IPS DF 6.9 (cell line): ENCODE results near the gene ARID1B.

ENCODE experiments used
- DNase-seq: peaks from one replicate; pipeline ENCODE4 v3.0.0-alpha.2; 2013; ENCODE audit warnings: low read depth, low spot score
- H3K27ac ChIP-seq: one replicate; pipeline ENCODE4 v1.5.1; 2013; ENCODE audit warnings: low read length, control low read depth
- H3K27me3 ChIP-seq: 2 replicates; pipeline ENCODE4 v1.6.1; 2013; ENCODE audit warnings: mild to moderate bottlenecking, low read length; ENCODE audit not compliant: control insufficient read depth, insufficient read depth
- H3K36me3 ChIP-seq: 2 replicates; pipeline ENCODE4 v1.6.1; 2013; ENCODE audit warnings: low read length; ENCODE audit not compliant: control insufficient read depth, insufficient read depth
- H3K4me1 ChIP-seq: 2 replicates; pipeline ENCODE4 v1.6.1; 2013; ENCODE audit warnings: low read length; ENCODE audit not compliant: control insufficient read depth, insufficient read depth
- H3K4me3 ChIP-seq: 2 replicates; pipeline ENCODE4 v1.5.1; 2013; ENCODE audit warnings: mild to moderate bottlenecking, low read length
- H3K9me3 ChIP-seq: 2 replicates; pipeline ENCODE4 v1.6.1; 2013; ENCODE audit warnings: low read length, inconsistent platforms; ENCODE audit not compliant: control insufficient read depth, insufficient read depth
- WGBS: extraction: QIAGEN DNeasy Blood & Tissue Kit; methylation state at CpG from one replicate; pipeline ENCODE4 v1.1.7; 2013; ENCODE audit warnings: mixed read lengths, missing lambda C conversion rate; ENCODE audit not compliant: insufficient read length, insufficient coverage; 5-methylcytosine and 5-hydroxymethylcytosine counted together

Gene ARID1B

DNA sequence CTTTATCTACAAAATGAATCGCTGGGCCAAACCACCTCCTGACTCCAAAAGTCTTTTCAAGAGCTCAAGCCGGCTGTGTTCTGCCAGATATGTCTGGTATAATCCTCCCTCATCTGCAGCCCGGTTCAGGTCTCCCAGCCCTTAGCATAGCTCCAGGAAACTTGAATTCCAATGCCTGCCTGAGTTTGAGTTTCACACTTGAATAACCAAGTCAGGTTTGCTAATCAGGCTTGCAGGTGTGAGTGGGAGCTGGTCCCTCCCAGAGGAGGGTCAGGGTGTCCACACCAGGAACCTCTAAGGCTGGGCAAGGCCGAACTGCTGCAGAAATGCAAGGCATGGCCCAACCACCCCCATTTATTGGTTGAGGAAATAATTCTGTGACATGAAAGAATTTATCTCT, 449.6 kb downstream of the ARID1B start:
- H3K4me3 ChIP-seq: no peak overlapping the region
- no peaks in the 10 kb centered on the region for H3K27me3 ChIP-seq
- no peak for DNase-seq
- no peaks in the 10 kb centered on the region for H3K36me3 ChIP-seq
- no peaks in the 10 kb centered on the region for H3K9me3 ChIP-seq
- H3K4me1 ChIP-seq: peaks cover 5% of the 10 kb centered on the region
- no peak overlapping the region for H3K27ac ChIP-seq
- no CpG with 5 or more reads among the region's 4 CpGs for whole genome bisulfite sequencing

GRCh38 chr6:157227202-157228166, 450.3 kb downstream of the ARID1B start:
- peaks cover 5% of the 10 kb centered on the region for H3K4me1 ChIP-seq
- DNase-seq: no peak
- no CpG with 5 or more reads among the region's 36 CpGs for WGBS
- H3K27ac ChIP-seq: no peak overlapping the region
- H3K9me3 ChIP-seq: no peaks in the 10 kb centered on the region
- no peak overlapping the region; the same call in 1 of the 2 replicates for H3K4me3 ChIP-seq
- H3K27me3 ChIP-seq: no peaks in the 10 kb centered on the region
- H3K36me3 ChIP-seq: no peaks in the 10 kb centered on the region

GRCh38 chr6:157228426-157229131, 451.4 kb downstream of the ARID1B start:
- no peaks in the 10 kb centered on the region for H3K9me3 ChIP-seq
- no peaks in the 10 kb centered on the region for H3K36me3 ChIP-seq
- no peak overlapping the region for H3K27ac ChIP-seq
- no CpG with 5 or more reads among the region's 23 CpGs for WGBS
- H3K27me3 ChIP-seq: no peaks in the 10 kb centered on the region
- H3K4me3 ChIP-seq: no peak overlapping the region
- DNase-seq: no peak
- peaks cover 5% of the 10 kb centered on the region for H3K4me1 ChIP-seq

- no CpG with 5 or more reads among the region's 8 CpGs for WGBS
- H3K4me3 ChIP-seq: no peak overlapping the region
- no peak for DNase-seq
- H3K27ac ChIP-seq: no peak overlapping the region
- no peaks in the 10 kb centered on the region for H3K36me3 ChIP-seq
- H3K27me3 ChIP-seq: no peaks in the 10 kb centered on the region
- no peaks in the 10 kb centered on the region for H3K9me3 ChIP-seq
- H3K4me1 ChIP-seq: peaks cover 5% of the 10 kb centered on the region
These were observed 452.0 kb downstream of the ARID1B start for GRCh38 chr6:157229132-157229618.

DNA sequence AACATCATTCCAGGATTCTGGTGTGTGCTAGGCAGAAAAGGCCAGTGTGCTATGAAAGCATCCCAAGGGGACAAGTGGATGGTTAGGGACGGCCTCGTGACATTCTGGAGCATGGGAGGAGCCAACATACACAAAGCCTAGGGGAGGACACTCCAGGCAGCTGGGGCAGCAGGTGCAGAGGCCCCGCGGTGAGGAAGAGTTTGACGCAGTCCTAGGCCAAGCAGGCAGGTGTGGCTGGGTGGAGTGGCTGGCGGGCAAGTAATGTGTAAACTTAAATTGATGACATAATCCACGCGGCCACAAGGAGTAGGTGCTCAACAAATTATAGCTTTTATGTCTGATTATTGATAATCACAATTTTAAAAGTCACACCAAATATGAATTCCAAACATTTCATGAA, 452.5 kb downstream of the ARID1B start:
- H3K9me3 ChIP-seq: no peaks in the 10 kb centered on the region
- H3K27ac ChIP-seq: no peak overlapping the region
- DNase-seq: no peak
- H3K4me3 ChIP-seq: no peak overlapping the region
- peaks cover 5% of the 10 kb centered on the region for H3K4me1 ChIP-seq
- no CpG with 5 or more reads among the region's 8 CpGs for WGBS
- H3K36me3 ChIP-seq: no peaks in the 10 kb centered on the region
- H3K27me3 ChIP-seq: no peaks in the 10 kb centered on the region; the same call in 1 of the 2 replicates

DNA sequence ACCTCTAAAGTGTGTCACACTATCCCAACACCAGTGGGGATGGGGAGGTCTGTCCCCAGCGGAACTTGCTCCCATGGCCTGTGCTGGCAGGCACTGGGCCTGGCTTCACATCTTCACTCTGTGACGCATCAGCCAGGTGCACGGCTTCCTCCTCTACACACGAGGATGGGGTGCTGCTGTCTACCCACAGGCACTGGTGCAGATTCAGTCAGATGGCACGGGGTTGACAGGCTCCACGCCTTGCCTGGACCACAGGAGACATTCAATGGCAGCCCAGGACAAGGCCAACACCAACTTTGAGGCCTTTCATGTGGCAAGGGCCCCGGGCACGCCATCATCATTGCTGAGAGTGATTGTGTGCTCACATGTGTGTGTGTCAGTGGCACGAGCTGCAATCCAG, 453.7 kb downstream of the ARID1B start:
- WGBS: no CpG with 5 or more reads among the region's 9 CpGs
- H3K4me3 ChIP-seq: no peak overlapping the region
- H3K27me3 ChIP-seq: no peaks in the 10 kb centered on the region; the same call in 1 of the 2 replicates
- H3K9me3 ChIP-seq: no peaks in the 10 kb centered on the region
- no peak for DNase-seq
- H3K36me3 ChIP-seq: no peaks in the 10 kb centered on the region
- no peak overlapping the region for H3K27ac ChIP-seq
- H3K4me1 ChIP-seq: peaks cover 5% of the 10 kb centered on the region

- H3K4me3 ChIP-seq: no peak overlapping the region
- H3K27ac ChIP-seq: no peak overlapping the region
- no CpG with 5 or more reads among the region's 17 CpGs for WGBS
- peaks cover 3% of the 10 kb centered on the region; the same call in 1 of the 2 replicates for H3K27me3 ChIP-seq
- H3K4me1 ChIP-seq: peaks cover 5% of the 10 kb centered on the region
- no peaks in the 10 kb centered on the region for H3K9me3 ChIP-seq
- H3K36me3 ChIP-seq: no peaks in the 10 kb centered on the region
- no peak for DNase-seq
These were observed 455.1 kb downstream of the ARID1B start for GRCh38 chr6:157232161-157232895.

- DNase-seq: no peak
- peaks cover 3% of the 10 kb centered on the region; the same call in 1 of the 2 replicates for H3K27me3 ChIP-seq
- WGBS: no CpG with 5 or more reads among the region's 2 CpGs
- no peak overlapping the region for H3K27ac ChIP-seq
- no peak overlapping the region for H3K4me3 ChIP-seq
- H3K4me1 ChIP-seq: peaks cover 5% of the 10 kb centered on the region
- no peaks in the 10 kb centered on the region for H3K9me3 ChIP-seq
- no peaks in the 10 kb centered on the region for H3K36me3 ChIP-seq
These were observed 456.0 kb downstream of the ARID1B start for GRCh38 chr6:157233156-157233555.

GRCh38 chr6:157233686-157234085, 456.5 kb downstream of the ARID1B start:
- H3K4me3 ChIP-seq: no peak overlapping the region
- no peaks in the 10 kb centered on the region for H3K36me3 ChIP-seq
- no CpG with 5 or more reads among the region's 3 CpGs for WGBS
- H3K27ac ChIP-seq: no peak overlapping the region
- peaks cover 3% of the 10 kb centered on the region; the same call in 1 of the 2 replicates for H3K27me3 ChIP-seq
- DNase-seq: no peak
- no peaks in the 10 kb centered on the region for H3K9me3 ChIP-seq
- peaks cover 5% of the 10 kb centered on the region for H3K4me1 ChIP-seq

- Histone ChIP-seq H3K36me3 (no peaks in the 10 kb centered on the region), H3K4me3 (peak overlapping the region; percentile 40; the same call in 1 of the 2 replicates), H3K4me1 (peaks cover 4% of the 10 kb centered on the region), H3K27ac (no peak overlapping the region), H3K27me3 (peaks cover 3% of the 10 kb centered on the region; the same call in 1 of the 2 replicates), H3K9me3 (no peaks in the 10 kb centered on the region)
- WGBS: no CpG with 5 or more reads among the region's 28 CpGs
- DNase-seq: no peak
These were observed 458.4 kb downstream of the ARID1B start for GRCh38 chr6:157235600-157236039.
